ENCODE measurements around the gene UBFD1.
"Not testable (repeated sequence)": the region's sequence is repeated elsewhere in the genome, so short reads cannot be mapped to it uniquely, and the experiment has no call there.

The UBFD1 gene

GRCh38 chr16:23597003-23597756 lies 39.7 kb downstream of the UBFD1 start:
- DNase-seq (ENCODE audit: low read depth in 1 of 2, low spot score in 1 of 2) = no peak

GRCh38 chr16:23607726-23608125 lies 50.2 kb downstream of the UBFD1 start:
- no peak for DNase-seq (ENCODE audit: low read depth in 1 of 2, low spot score in 1 of 2)

- DNase-seq (ENCODE audit: low read depth in 1 of 2, low spot score in 1 of 2) = no peak
Observed at GRCh38 chr16:23608194-23608593, 50.7 kb downstream of the UBFD1 start.

GRCh38 chr16:23609929-23610328 lies 52.4 kb downstream of the UBFD1 start:
- DNase-seq (ENCODE audit: low read depth in 1 of 2, low spot score in 1 of 2) = no peak

GRCh38 chr16:23610905-23611304 lies 53.4 kb downstream of the UBFD1 start:
- not testable (repeated sequence) for DNase-seq (ENCODE audit: low read depth in 1 of 2, low spot score in 1 of 2)

GRCh38 chr16:23611936-23612335 lies 54.4 kb downstream of the UBFD1 start:
- no peak for DNase-seq (ENCODE audit: low read depth in 1 of 2, low spot score in 1 of 2)

GRCh38 chr16:23615805-23616204 lies 58.3 kb downstream of the UBFD1 start:
- no peak for DNase-seq (ENCODE audit: low read depth in 1 of 2, low spot score in 1 of 2)

Data from activated T-helper 1 cell treated with anti-CD3 and anti-CD28 coated beads, Interleukin-2, amount 50 U/mL, for 16 hours (primary cell).